ENCODE data around the gene PEF1.

Gene PEF1

DNA sequence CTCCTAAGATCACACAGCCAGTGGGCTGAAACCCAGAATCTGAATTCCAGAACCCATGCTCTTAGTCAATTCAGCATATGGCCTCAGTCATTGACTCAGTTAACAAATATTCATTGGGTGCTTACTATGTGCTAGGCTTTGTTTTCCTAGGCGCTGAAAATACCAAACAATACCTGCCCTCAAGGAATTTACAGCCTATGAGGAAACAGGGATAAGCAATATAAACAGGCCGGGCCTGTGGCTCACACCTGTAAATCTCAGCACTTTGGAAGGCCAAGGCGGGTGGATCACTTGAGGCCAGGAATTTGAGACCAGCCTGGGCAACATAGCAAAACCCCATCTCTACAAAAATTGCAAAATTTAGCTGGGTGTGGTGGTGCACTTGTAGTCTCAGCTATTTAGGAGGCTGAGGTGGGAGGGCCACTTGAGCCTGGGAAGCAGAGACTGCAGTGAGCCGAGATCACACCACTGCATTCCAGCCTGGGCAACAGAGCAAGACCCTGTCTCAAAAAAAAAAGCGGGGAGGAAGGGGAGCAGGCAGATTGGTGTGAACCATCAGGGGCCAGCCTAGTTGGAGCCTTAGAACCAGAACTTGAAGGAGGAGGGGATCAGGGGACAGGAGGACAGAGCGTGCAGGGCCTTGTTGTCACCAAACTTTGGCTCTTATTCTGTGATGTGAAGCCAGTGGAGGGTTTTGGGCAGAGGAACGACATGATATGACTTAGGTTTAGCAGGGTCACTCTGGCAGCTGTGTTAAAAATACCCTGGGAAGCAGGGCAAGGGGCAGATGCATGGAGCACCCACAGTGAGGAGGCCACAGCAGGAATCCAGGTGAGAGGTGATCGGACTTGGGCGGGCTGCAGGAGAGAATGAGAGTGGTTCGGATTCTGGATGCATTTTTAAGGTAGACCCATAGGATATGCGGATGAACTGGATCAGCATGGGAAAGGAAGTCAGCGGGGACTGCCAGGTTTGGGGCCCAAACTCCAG, 62.6 kb downstream of the PEF1 start:
- no peak for DNase-seq

DNA sequence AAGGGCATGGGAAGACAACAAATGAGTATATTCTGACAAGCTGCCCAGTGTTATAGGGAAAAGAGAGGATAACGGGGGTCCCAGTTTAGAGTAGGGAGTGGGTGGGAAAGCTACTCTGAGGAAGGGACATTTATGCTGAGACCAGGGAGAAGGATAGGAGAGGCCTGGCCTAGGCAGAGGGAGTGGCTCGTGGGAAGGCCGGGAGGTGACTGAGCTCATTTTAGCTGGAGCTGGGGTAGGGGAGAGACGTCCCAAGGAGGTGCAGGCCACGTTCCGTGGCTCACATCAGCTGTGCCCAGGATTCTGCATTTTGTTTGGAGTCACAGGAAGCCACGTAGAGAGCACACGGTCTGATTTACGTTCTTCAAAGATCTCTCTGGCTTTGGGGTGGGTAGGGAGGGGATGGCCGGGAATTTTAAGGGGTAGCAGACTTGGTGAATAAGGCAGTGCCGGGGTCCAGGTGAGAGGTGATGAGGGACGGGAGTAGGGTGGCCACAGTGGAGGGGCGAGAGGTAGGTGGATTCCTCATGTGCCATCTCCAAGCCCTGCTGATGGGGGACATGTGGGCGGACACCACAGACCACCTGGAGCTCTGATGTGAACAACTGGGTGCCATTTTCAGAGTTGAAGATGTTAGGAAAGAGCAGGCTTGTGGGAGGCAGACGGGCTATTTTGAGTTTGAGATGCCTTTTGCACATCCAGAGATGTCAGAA, 63.6 kb downstream of the PEF1 start:
- DNase-seq, result no peak

DNA sequence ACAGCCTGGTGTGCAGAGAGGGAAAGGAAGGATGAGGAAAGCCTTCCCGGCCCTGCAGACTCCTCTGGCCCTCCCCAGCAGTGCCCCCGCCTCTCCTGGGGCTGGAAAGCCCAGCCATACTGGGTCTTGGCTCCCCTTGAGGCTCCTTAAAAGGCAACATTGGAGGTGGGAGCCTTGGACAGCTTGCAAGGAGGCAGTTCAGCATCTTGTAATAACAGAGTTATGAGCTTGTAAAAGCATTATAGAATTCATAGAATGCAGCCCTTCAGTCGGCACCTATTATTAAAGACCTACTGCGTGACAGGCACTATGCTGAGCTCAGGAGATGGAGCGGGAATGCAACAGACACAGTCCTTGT, 64.2 kb downstream of the PEF1 start:
- DNase-seq, result no peak

Data from NCI-H1417 treated with DMSO at 0.1 percent for 48 hours (cell line).